ENCODE data around the gene MAN2A1.

DNA sequence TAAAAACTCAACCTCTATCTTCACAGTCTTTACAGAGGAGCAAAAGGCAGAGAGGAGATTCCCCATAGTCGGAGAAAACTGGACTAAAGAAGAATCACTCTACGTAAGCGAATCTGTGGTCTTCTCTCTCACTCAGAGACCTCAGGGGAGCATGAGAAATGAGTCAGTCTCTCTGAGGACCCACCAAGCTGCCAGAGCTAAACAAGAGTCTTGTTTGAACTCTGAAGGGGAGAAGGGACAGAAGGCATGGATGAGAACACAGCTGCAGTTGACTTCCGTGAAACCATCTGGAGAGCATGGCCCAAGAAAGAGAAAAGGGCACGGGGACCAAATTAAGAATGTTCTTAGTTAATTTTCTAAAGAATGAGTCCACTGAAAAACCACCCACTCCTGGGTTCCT lies 12.8 kb upstream of the MAN2A1 start:
- TF ChIP-seq EZH2 (IDR thresholded peaks at IDR 0.05; ENCODE audit: insufficient read depth, poor library complexity, severe bottlenecking) = no peak
- no peak for TF ChIP-seq EZH2phosphoT487 (IDR thresholded peaks at IDR 0.05; ENCODE audit: insufficient read depth, low read depth)
